DND-41 (cell line): ENCODE results near the gene SMYD1.

Experiments used
- ATAC-seq: fragments of 200-7000 bp; cut with Tn5 transposase; 3 replicates; pipeline ENCODE4 v1.9.1; 2021; ENCODE audit warnings: low read depth; ENCODE audit not compliant: insufficient read depth
- DNase-seq: peaks from one replicate; pipeline ENCODE4 v3.0.0-alpha.2; 2020
- H2AFZ ChIP-seq: 2 replicates; pipeline ENCODE4 v1.6.0; 2012; ENCODE audit warnings: low read depth, low read length
- H3K27ac ChIP-seq: 2 replicates; pipeline ENCODE4 v1.5.1; 2012; ENCODE audit warnings: low read length, inconsistent platforms
- H3K27me3 ChIP-seq: fragments of 200-600 bp; sonication (generic); 2 replicates; pipeline ENCODE4 v1.6.0; 2012; ENCODE audit warnings: low read length, mild to moderate bottlenecking, inconsistent platforms; ENCODE audit not compliant: insufficient read depth, poor library complexity
- H3K36me3 ChIP-seq: 2 replicates; pipeline ENCODE4 v1.5.1; 2012; ENCODE audit warnings: low read length, inconsistent platforms; ENCODE audit not compliant: insufficient read depth
- H3K4me1 ChIP-seq: 2 replicates; pipeline ENCODE4 v1.5.1; 2012; ENCODE audit warnings: mild to moderate bottlenecking, low read length; ENCODE audit not compliant: insufficient read depth
- H3K4me2 ChIP-seq: 2 replicates; pipeline ENCODE4 v1.6.0; 2012; ENCODE audit warnings: mild to moderate bottlenecking, moderate library complexity, low read length, inconsistent platforms; ENCODE audit not compliant: insufficient read depth
- H3K4me3 ChIP-seq, 2 experiments: fragments of 200-600 bp in 1 of 2; shearing (Covaris generic) in 1 of 2; 2 replicates each; pipeline ENCODE4 v1.5.1; 2012 to 2016; ENCODE audit warnings: inconsistent platforms in 2 of 2, low read length in 2 of 2, mild to moderate bottlenecking in 2 of 2, low read depth in 1 of 2, moderate library complexity in 1 of 2
- H3K79me2 ChIP-seq: 2 replicates; pipeline ENCODE4 v1.6.0; 2012; ENCODE audit warnings: low read length, inconsistent platforms; ENCODE audit not compliant: insufficient read depth
- H3K9ac ChIP-seq: 2 replicates; pipeline ENCODE4 v1.6.0; 2012; ENCODE audit warnings: low read depth, mild to moderate bottlenecking, inconsistent platforms, low read length, moderate library complexity
- H3K9me3 ChIP-seq: 2 replicates; pipeline ENCODE4 v1.5.1; 2012; ENCODE audit warnings: low read length, moderate library complexity, mild to moderate bottlenecking, inconsistent platforms; ENCODE audit not compliant: insufficient read depth, severe bottlenecking
- H4K20me1 ChIP-seq: 2 replicates; pipeline ENCODE4 v1.6.0; 2012; ENCODE audit warnings: low read length; ENCODE audit not compliant: insufficient read depth
- EZH2 ChIP-seq: IDR thresholded peaks from 3 replicates; pipeline ENCODE4 v1.6.1; 2012; ENCODE audit warnings: borderline replicate concordance, low read depth, mild to moderate bottlenecking, moderate library complexity, low read length, inconsistent platforms; ENCODE audit not compliant: severe bottlenecking
- TF ChIP-seq, protein P1 (sequence below): IDR thresholded peaks from 2 replicates; pipeline ENCODE4 v1.5.1; 2012; ENCODE audit warnings: borderline replicate concordance, low read length, moderate library complexity, mild to moderate bottlenecking; ENCODE audit not compliant: poor library complexity, severe bottlenecking; ENCODE audit errors: extremely low read depth

The SMYD1 gene

GRCh38 chr2:88085099-88085498, 17.5 kb downstream of the SMYD1 start:
- H3K4me2 ChIP-seq: no peak overlapping the region
- H3K4me1 ChIP-seq: no peaks in the 10 kb centered on the region
- H2AFZ ChIP-seq: no peak overlapping the region
- no peaks in the 10 kb centered on the region for H3K79me2 ChIP-seq
- no peaks in the 10 kb centered on the region for H3K9me3 ChIP-seq
- no peak for DNase-seq
- no peak overlapping the region for H3K9ac ChIP-seq
- no peak overlapping the region for H3K4me3 ChIP-seq
- TF ChIP-seq, protein P1, sequence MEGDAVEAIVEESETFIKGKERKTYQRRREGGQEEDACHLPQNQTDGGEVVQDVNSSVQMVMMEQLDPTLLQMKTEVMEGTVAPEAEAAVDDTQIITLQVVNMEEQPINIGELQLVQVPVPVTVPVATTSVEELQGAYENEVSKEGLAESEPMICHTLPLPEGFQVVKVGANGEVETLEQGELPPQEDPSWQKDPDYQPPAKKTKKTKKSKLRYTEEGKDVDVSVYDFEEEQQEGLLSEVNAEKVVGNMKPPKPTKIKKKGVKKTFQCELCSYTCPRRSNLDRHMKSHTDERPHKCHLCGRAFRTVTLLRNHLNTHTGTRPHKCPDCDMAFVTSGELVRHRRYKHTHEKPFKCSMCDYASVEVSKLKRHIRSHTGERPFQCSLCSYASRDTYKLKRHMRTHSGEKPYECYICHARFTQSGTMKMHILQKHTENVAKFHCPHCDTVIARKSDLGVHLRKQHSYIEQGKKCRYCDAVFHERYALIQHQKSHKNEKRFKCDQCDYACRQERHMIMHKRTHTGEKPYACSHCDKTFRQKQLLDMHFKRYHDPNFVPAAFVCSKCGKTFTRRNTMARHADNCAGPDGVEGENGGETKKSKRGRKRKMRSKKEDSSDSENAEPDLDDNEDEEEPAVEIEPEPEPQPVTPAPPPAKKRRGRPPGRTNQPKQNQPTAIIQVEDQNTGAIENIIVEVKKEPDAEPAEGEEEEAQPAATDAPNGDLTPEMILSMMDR: no peak
- no peak for TF ChIP-seq EZH2
- H4K20me1 ChIP-seq: no peaks in the 10 kb centered on the region
- no peak overlapping the region for H3K27ac ChIP-seq
- no peaks in the 10 kb centered on the region for H3K36me3 ChIP-seq
- ATAC-seq: no peak
- no peaks in the 10 kb centered on the region for H3K27me3 ChIP-seq

DNA sequence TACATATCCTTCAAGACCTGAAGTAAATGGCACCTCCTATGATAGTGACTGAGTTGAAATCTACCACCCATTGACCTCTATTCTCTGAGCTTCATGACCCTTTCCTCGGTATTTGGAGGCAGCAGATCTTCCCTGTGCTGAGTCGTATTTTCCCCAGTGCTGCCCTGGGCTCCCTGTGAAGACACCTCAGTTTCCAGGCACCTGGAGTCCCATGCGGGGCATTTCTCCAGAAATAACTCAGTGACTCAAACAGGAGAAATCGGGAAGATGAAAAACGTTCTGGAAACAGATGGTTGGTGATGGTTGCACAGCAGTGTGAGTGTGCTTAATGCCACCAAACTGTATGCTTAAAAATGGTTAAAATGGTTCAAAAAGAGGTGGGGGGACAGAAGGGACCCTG, 18.0 kb downstream of the SMYD1 start:
- no peak overlapping the region for H3K4me3 ChIP-seq
- ATAC-seq (no peak), DNase-seq (no peak)
- no peaks in the 10 kb centered on the region for H4K20me1 ChIP-seq
- H3K27ac ChIP-seq: no peak overlapping the region
- H3K9me3 ChIP-seq: no peaks in the 10 kb centered on the region
- H3K79me2 ChIP-seq: no peaks in the 10 kb centered on the region
- no peak overlapping the region for H2AFZ ChIP-seq
- no peaks in the 10 kb centered on the region for H3K27me3 ChIP-seq
- no peak overlapping the region for H3K9ac ChIP-seq
- no peaks in the 10 kb centered on the region for H3K36me3 ChIP-seq
- H3K4me1 ChIP-seq: no peaks in the 10 kb centered on the region
- no peak for TF ChIP-seq EZH2
- TF ChIP-seq, protein P1: no peak
- H3K4me2 ChIP-seq: no peak overlapping the region

GRCh38 chr2:88086401-88086800, 18.8 kb downstream of the SMYD1 start:
- Histone ChIP-seq H3K27me3 (no peaks in the 10 kb centered on the region), H3K36me3 (no peaks in the 10 kb centered on the region), H3K9me3 (no peaks in the 10 kb centered on the region), H3K27ac (no peak overlapping the region), H3K79me2 (no peaks in the 10 kb centered on the region), H3K4me3 (no peak overlapping the region), H3K4me2 (no peak overlapping the region), H3K4me1 (no peaks in the 10 kb centered on the region), H3K9ac (no peak overlapping the region), H4K20me1 (no peaks in the 10 kb centered on the region), H2AFZ (no peak overlapping the region)
- no peak for DNase-seq
- TF ChIP-seq, protein P1: no peak
- TF ChIP-seq EZH2: no peak
- ATAC-seq: no peak

GRCh38 chr2:88087073-88087472, 19.4 kb downstream of the SMYD1 start:
- Histone ChIP-seq H3K4me3 (no peak overlapping the region), H3K4me2 (no peak overlapping the region), H3K9me3 (no peaks in the 10 kb centered on the region), H4K20me1 (no peaks in the 10 kb centered on the region), H3K4me1 (no peaks in the 10 kb centered on the region), H3K27me3 (no peaks in the 10 kb centered on the region), H3K27ac (no peak overlapping the region), H3K9ac (no peak overlapping the region), H2AFZ (no peak overlapping the region), H3K36me3 (no peaks in the 10 kb centered on the region), H3K79me2 (no peaks in the 10 kb centered on the region)
- TF ChIP-seq, protein P1: no peak
- no peak for TF ChIP-seq EZH2
- DNase-seq (no peak), ATAC-seq (no peak)
